ENCODE results near the gene SPATA4. TPM values are rescaled to one million over a fixed set of nuclear protein-coding genes. Genes with fewer than 3 reads are reported as not detected.
A peak's percentile ranks its signal among the peaks of the same experiment; 100 is the strongest.

The SPATA4 gene
- total and polyA plus RNA-seq, 2 of the 4 experiments (the other 2 are of a cell fraction), result under 0.01 to 0.09 TPM

DNA sequence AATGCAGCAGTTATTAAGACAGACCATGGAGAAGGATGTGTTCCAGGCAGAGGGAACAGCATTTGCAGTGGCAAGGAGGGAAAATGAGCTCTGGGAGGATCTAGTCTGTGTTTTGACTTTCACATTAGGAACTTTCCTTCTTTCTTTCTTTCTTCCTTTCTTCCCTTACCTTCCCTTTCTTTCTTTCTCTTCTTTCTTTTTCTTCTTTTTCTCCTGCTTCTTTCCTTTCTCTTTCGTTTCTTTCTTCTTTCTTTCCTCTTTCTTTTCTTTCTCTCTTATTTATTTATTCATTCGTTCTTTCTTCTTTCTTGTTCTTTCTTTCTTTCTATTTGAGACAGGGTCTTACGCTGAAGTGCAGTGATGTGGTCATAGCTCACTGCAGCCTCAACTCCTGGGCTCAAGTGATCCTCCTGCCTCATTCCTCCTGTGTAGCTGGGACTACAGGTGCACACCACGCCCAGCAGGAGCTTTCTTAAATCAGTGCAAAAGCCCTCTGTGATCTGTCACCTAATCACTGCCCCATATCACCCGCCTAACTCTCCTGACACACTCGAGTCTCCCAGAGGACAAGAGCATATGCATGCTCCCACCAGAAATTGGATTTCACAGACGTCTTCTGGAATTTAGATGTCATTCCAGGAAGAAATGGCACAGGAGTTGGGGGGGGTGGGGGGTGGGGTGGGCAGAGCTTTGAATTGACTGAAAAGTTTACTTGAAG, 15.4 kb upstream of the SPATA4 start:
- H2BK20ac ChIP-seq (ENCODE audit: low read depth, low read length), result no peak overlapping the region
- POLR2A ChIA-PET (ENCODE audit: unreplicated experiment), result interaction anchor here (0.5 kb wide), 1 partner anchor 548 kb away, joined by 5 read pairs; no protein-coding TSS in a partner anchor
- CTCF ChIA-PET, result no interaction called here
- H4K5ac ChIP-seq (ENCODE audit: low read depth, low read length), result no peak overlapping the region
- in situ Hi-C loops (cut with MboI; ENCODE audit: low sequenced_read_pairs) (no loop called here), dilution Hi-C loops (cut with HindIII; ENCODE audit: low sequenced_read_pairs, unreplicated experiment) (no loop called here), intact Hi-C loops (cut with micrococcal nuclease) (no loop called here)
- WGBS, 2 experiments (ENCODE audit: extremely low coverage in 2 of 2, insufficient read length in 1 of 2), result 93% methylated on average over 2 of the region's 7 CpGs; no CpG with 5 or more reads in 1 of the 2 experiments
- H4K91ac ChIP-seq (ENCODE audit: insufficient read depth, low read depth, low read length), result no peak overlapping the region
- no peak overlapping the region for H3K9ac ChIP-seq (ENCODE audit: low read depth, low read length)
- no peak overlapping the region for H2BK120ac ChIP-seq (ENCODE audit: low read depth, low read length)
- no peak overlapping the region for H3K56ac ChIP-seq (ENCODE audit: extremely low read depth, insufficient read depth, low read length)
- H4K20me1 ChIP-seq (ENCODE audit: insufficient read depth, low read length), result no peaks in the 10 kb centered on the region
- TF ChIP-seq ELK1 (IDR thresholded peaks at IDR 0.05; ENCODE audit: borderline replicate concordance, low read depth, low read length) (no peak), CEBPB (IDR thresholded peaks at IDR 0.05; ENCODE audit: low read depth, low read length) (no peak)
- H3K14ac ChIP-seq (replicated peaks; ENCODE audit: low read depth, low read length), result no peak overlapping the region
- no peaks in the 10 kb centered on the region for H3K79me1 ChIP-seq (ENCODE audit: low read depth in 1 of 2, low read length in 2 of 2)
- ATAC-seq (ENCODE audit: low read depth) (no peak), DNase-seq (no peak)
- no peak overlapping the region for H3K4ac ChIP-seq (ENCODE audit: low read depth, low read length)
- no peak overlapping the region for H2AK9ac ChIP-seq (replicated peaks; ENCODE audit: low read depth, low read length, poor library complexity)
- H3K9me1 ChIP-seq (ENCODE audit: insufficient read depth, low read length), result no peaks in the 10 kb centered on the region
- no peaks in the 10 kb centered on the region for H3K9me3 ChIP-seq (ENCODE audit: control insufficient read depth, insufficient read depth, low read length)
- no peak overlapping the region for H3K18ac ChIP-seq (ENCODE audit: low read depth, low read length)
- no peak overlapping the region for H2BK5ac ChIP-seq (ENCODE audit: low read depth, low read length, poor library complexity, severe bottlenecking)
- H3K4me1 ChIP-seq (ENCODE audit: control insufficient read depth, insufficient read depth, low read length), result no peaks in the 10 kb centered on the region
- peak overlapping the region; percentile 54 for H2AFZ ChIP-seq (replicated peaks; ENCODE audit: low read length, poor library complexity)
- no peaks in the 10 kb centered on the region for H3K27me3 ChIP-seq (ENCODE audit: control insufficient read depth, insufficient read depth, low read length)
- H4K8ac ChIP-seq (ENCODE audit: low read depth in 2 of 2, low read length in 2 of 2), result no peak overlapping the region
- H3K27ac ChIP-seq (ENCODE audit: insufficient read depth, low read length), result no peak overlapping the region
- H2AK5ac ChIP-seq (ENCODE audit: low read depth, low read length), result no peak overlapping the region; the same call in 1 of the 2 replicates
- no peak overlapping the region for H3K4me3 ChIP-seq (ENCODE audit: insufficient read depth, low read depth, low read length)
- no TSS peak for BruUV-seq (replicated peaks)
- H3K4me2 ChIP-seq (ENCODE audit: low read depth, low read length), result no peak overlapping the region
- H3K36me3 ChIP-seq (ENCODE audit: control insufficient read depth, insufficient read depth, low read length), result no peaks in the 10 kb centered on the region
- H3K23ac ChIP-seq (ENCODE audit: low read depth, low read length), result no peak overlapping the region
- H2BK15ac ChIP-seq (ENCODE audit: low read depth, low read length), result no peak overlapping the region
